DND-41 (cell line): ENCODE data around the gene GPR31.

Experiments
- ATAC-seq: fragments of 200-7000 bp; cut with Tn5 transposase; 3 replicates; pipeline ENCODE4 v1.9.1; 2021; ENCODE audit warnings: low read depth; ENCODE audit not compliant: insufficient read depth
- DNase-seq: peaks from one replicate; pipeline ENCODE4 v3.0.0-alpha.2; 2020
- H2AFZ ChIP-seq: 2 replicates; pipeline ENCODE4 v1.6.0; 2012; ENCODE audit warnings: low read depth, low read length
- H3K27ac ChIP-seq: 2 replicates; pipeline ENCODE4 v1.5.1; 2012; ENCODE audit warnings: low read length, inconsistent platforms
- H3K27me3 ChIP-seq: fragments of 200-600 bp; sonication (generic); 2 replicates; pipeline ENCODE4 v1.6.0; 2012; ENCODE audit warnings: low read length, mild to moderate bottlenecking, inconsistent platforms; ENCODE audit not compliant: insufficient read depth, poor library complexity
- H3K36me3 ChIP-seq: 2 replicates; pipeline ENCODE4 v1.5.1; 2012; ENCODE audit warnings: low read length, inconsistent platforms; ENCODE audit not compliant: insufficient read depth
- H3K4me1 ChIP-seq: 2 replicates; pipeline ENCODE4 v1.5.1; 2012; ENCODE audit warnings: mild to moderate bottlenecking, low read length; ENCODE audit not compliant: insufficient read depth
- H3K4me2 ChIP-seq: 2 replicates; pipeline ENCODE4 v1.6.0; 2012; ENCODE audit warnings: mild to moderate bottlenecking, moderate library complexity, low read length, inconsistent platforms; ENCODE audit not compliant: insufficient read depth
- H3K4me3 ChIP-seq, 2 experiments: fragments of 200-600 bp in 1 of 2; shearing (Covaris generic) in 1 of 2; 2 replicates each; pipeline ENCODE4 v1.5.1; 2012 to 2016; ENCODE audit warnings: inconsistent platforms in 2 of 2, low read length in 2 of 2, mild to moderate bottlenecking in 2 of 2, low read depth in 1 of 2, moderate library complexity in 1 of 2
- H3K79me2 ChIP-seq: 2 replicates; pipeline ENCODE4 v1.6.0; 2012; ENCODE audit warnings: low read length, inconsistent platforms; ENCODE audit not compliant: insufficient read depth
- H3K9ac ChIP-seq: 2 replicates; pipeline ENCODE4 v1.6.0; 2012; ENCODE audit warnings: low read depth, mild to moderate bottlenecking, inconsistent platforms, low read length, moderate library complexity
- H3K9me3 ChIP-seq: 2 replicates; pipeline ENCODE4 v1.5.1; 2012; ENCODE audit warnings: low read length, moderate library complexity, mild to moderate bottlenecking, inconsistent platforms; ENCODE audit not compliant: insufficient read depth, severe bottlenecking
- H4K20me1 ChIP-seq: 2 replicates; pipeline ENCODE4 v1.6.0; 2012; ENCODE audit warnings: low read length; ENCODE audit not compliant: insufficient read depth
- EZH2 ChIP-seq: IDR thresholded peaks from 3 replicates; pipeline ENCODE4 v1.6.1; 2012; ENCODE audit warnings: borderline replicate concordance, low read depth, mild to moderate bottlenecking, moderate library complexity, low read length, inconsistent platforms; ENCODE audit not compliant: severe bottlenecking
- TF ChIP-seq, protein P1 (sequence below): IDR thresholded peaks from 2 replicates; pipeline ENCODE4 v1.5.1; 2012; ENCODE audit warnings: borderline replicate concordance, low read length, moderate library complexity, mild to moderate bottlenecking; ENCODE audit not compliant: poor library complexity, severe bottlenecking; ENCODE audit errors: extremely low read depth

The GPR31 gene

DNA sequence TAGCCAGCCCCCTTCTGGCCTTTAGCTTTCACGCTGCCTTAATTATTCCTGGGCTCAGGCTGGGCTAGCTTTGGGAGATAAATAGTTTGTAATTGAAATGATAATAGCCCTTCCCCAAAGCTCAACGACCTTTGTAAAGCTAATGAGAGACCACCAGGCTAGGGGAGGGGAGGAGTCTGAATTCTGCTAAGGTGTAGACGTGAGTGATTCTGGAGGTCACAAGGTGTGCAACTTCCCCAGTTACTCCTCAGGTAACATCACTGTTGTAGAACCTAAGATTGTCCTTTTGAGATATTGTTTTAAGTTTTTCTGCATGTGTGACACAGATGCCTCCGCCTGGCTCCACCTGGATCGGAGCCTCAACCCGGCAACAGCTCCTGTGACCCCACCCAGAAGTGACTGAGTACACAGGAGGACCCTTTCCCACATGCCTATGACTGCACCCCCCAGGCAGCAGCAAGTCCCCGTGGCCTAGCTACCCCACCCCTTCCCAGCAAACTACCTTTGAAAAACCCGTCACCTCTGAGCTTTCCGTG lies 5.8 kb upstream of the GPR31 start:
- Histone ChIP-seq H3K27me3 (peaks cover 8% of the 10 kb centered on the region), H3K4me2 (no peak overlapping the region), H3K4me1 (no peaks in the 10 kb centered on the region), H3K36me3 (no peaks in the 10 kb centered on the region), H3K27ac (no peak overlapping the region), H3K4me3 (no peak overlapping the region), H3K9me3 (no peaks in the 10 kb centered on the region), H2AFZ (no peak overlapping the region), H3K9ac (no peak overlapping the region), H4K20me1 (no peaks in the 10 kb centered on the region), H3K79me2 (no peaks in the 10 kb centered on the region)
- TF ChIP-seq EZH2, result no peak
- TF ChIP-seq, protein P1, sequence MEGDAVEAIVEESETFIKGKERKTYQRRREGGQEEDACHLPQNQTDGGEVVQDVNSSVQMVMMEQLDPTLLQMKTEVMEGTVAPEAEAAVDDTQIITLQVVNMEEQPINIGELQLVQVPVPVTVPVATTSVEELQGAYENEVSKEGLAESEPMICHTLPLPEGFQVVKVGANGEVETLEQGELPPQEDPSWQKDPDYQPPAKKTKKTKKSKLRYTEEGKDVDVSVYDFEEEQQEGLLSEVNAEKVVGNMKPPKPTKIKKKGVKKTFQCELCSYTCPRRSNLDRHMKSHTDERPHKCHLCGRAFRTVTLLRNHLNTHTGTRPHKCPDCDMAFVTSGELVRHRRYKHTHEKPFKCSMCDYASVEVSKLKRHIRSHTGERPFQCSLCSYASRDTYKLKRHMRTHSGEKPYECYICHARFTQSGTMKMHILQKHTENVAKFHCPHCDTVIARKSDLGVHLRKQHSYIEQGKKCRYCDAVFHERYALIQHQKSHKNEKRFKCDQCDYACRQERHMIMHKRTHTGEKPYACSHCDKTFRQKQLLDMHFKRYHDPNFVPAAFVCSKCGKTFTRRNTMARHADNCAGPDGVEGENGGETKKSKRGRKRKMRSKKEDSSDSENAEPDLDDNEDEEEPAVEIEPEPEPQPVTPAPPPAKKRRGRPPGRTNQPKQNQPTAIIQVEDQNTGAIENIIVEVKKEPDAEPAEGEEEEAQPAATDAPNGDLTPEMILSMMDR, result no peak
- ATAC-seq, result no peak
- no peak for DNase-seq

DNA sequence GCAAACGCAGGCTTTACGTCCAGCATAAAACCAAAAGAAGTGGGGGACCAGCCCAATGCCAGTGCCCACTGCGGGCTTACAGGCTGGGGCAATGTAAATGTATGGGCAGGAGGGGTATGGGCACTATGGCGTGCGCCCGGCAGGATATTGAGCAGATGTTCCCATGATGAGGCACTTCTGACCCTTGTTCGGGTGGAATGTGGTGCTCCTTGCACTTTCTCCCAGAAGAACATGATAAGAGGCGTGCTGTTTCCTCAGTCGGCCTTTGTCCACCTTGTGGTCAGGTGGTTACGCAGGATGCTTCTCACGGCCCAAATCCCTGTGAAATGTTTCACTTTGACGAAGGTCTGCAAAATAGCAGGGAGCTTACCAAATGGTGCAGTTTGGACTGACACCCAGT lies 4.8 kb upstream of the GPR31 start:
- H3K4me1 ChIP-seq, result no peaks in the 10 kb centered on the region
- DNase-seq (no peak), ATAC-seq (no peak)
- H3K36me3 ChIP-seq, result no peaks in the 10 kb centered on the region
- H3K9me3 ChIP-seq, result no peaks in the 10 kb centered on the region
- H2AFZ ChIP-seq, result no peak overlapping the region
- no peaks in the 10 kb centered on the region for H3K79me2 ChIP-seq
- H3K27me3 ChIP-seq, result peaks cover 8% of the 10 kb centered on the region
- H3K4me2 ChIP-seq, result no peak overlapping the region
- no peaks in the 10 kb centered on the region for H4K20me1 ChIP-seq
- no peak overlapping the region for H3K9ac ChIP-seq
- no peak overlapping the region for H3K27ac ChIP-seq
- no peak for TF ChIP-seq EZH2
- no peak overlapping the region for H3K4me3 ChIP-seq

DNA sequence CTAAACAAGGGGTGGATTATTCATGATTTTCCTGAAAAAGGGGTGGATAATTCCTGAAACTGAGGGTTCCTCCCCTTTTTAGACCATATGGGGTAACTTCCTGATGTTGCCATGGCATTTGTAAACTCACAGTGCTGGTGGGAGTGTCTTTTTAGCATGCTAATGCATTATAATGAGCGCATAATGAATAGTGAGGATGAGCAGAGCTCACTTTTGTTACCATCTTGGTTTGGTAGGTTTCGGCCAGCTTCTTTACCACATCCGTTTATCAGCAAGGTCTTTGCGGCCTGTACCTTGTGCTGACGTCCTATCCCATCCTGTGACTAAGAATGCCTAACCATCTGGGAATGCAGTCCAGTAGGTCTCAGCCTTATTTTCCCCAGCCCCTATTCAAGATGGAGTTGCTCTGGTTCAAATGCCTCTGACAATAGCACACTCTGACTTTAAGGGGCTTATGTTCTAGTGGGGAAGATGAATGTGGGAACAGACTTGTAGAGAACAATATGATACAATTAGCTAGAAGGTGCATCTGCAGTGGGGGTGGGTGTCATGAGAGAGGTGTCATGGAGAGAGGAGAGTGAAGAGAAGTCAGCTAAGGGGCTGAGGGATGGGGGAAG lies 4.2 kb upstream of the GPR31 start:
- Histone ChIP-seq H3K4me3 (no peak overlapping the region), H3K27ac (no peak overlapping the region), H3K9ac (no peak overlapping the region), H3K4me2 (no peak overlapping the region), H3K9me3 (no peaks in the 10 kb centered on the region), H3K79me2 (no peaks in the 10 kb centered on the region), H3K36me3 (no peaks in the 10 kb centered on the region), H4K20me1 (no peaks in the 10 kb centered on the region), H3K27me3 (peaks cover 8% of the 10 kb centered on the region), H3K4me1 (no peaks in the 10 kb centered on the region), H2AFZ (no peak overlapping the region)
- ATAC-seq, result no peak
- TF ChIP-seq EZH2, result no peak
- TF ChIP-seq, protein P1, result no peak
- no peak for DNase-seq

DNA sequence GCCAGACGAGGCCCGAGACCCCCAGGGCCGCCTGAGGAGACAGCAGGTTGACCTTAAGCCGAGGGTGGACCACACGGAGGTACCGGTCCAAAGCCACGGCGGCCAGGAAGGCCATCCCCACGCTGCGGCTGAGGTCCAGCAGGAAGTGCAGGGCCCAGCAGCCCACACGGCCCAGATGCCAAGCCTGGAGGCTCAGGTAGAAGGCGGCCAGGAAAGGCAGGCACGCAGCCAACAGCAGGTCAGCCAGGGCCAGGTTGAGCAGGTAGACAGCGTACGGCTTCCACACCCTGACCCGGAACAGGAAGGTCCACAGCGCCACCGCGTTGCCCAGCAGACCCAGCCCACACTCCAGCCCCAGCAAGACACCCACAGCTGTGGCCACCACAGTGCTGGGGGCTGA lies 366 bp downstream of the GPR31 start:
- no peak for DNase-seq
- Histone ChIP-seq H3K79me2 (no peaks in the 10 kb centered on the region), H3K4me1 (no peaks in the 10 kb centered on the region), H3K4me3 (no peak overlapping the region), H3K27me3 (peaks cover 10% of the 10 kb centered on the region), H3K9ac (no peak overlapping the region), H4K20me1 (no peaks in the 10 kb centered on the region; the same call in 1 of the 2 replicates), H2AFZ (no peak overlapping the region), H3K27ac (no peak overlapping the region), H3K4me2 (no peak overlapping the region), H3K36me3 (no peaks in the 10 kb centered on the region), H3K9me3 (no peaks in the 10 kb centered on the region)
- ATAC-seq, result no peak
- TF ChIP-seq EZH2, result no peak
- TF ChIP-seq, protein P1, result no peak
